Kidney (tissue), 14 donors: Measurements from ENCODE around the gene FBXL16. TPM values are rescaled to one million over a fixed set of nuclear protein-coding genes. Genes with fewer than 3 reads are reported as not detected.
A peak's percentile ranks its signal among the peaks of the same experiment; 100 is the strongest.
"Not testable (repeated sequence)": the region's sequence is repeated elsewhere in the genome, so short reads cannot be mapped to it uniquely, and the experiment has no call there.

Experiments used
- DNase-seq, 5 donors: peaks; one replicate each; pipeline ENCODE4 v3.0.0-alpha.2; 2013 to 2020
- FAIRE-seq: peaks from 2 replicates; lab custom pipeline; 2012; peaks lifted over from hg19 to GRCh38; lab: Jason Lieb, UNC
- H3K27ac ChIP-seq, 2 donors: one replicate each; pipeline ENCODE4 v1.7.0; 2013; ENCODE audit warnings: low read depth in 2 of 2, low read length in 2 of 2, inconsistent platforms in 1 of 2
- H3K27me3 ChIP-seq: one replicate; pipeline ENCODE4 v1.7.1; 2013; ENCODE audit warnings: low read length, inconsistent platforms; ENCODE audit not compliant: control insufficient read depth, insufficient read depth
- H3K36me3 ChIP-seq, 3 donors: one replicate each; pipeline versions ENCODE4 v1.7.0 to v1.7.1; 2013; ENCODE audit warnings: low read length in 3 of 3, control low read depth in 1 of 3, inconsistent platforms in 1 of 3; ENCODE audit not compliant: insufficient read depth in 3 of 3, control insufficient read depth in 2 of 3
- H3K4me1 ChIP-seq, 3 donors: one replicate each; pipeline versions ENCODE4 v1.7.0 to v1.7.1; 2013; ENCODE audit warnings: low read length in 3 of 3, inconsistent platforms in 1 of 3, low read depth in 1 of 3; ENCODE audit not compliant: control insufficient read depth in 2 of 3, insufficient read depth in 2 of 3
- H3K4me3 ChIP-seq, 3 donors: one replicate each; pipeline versions ENCODE4 v1.7.0 to v1.8.1; 2013; ENCODE audit warnings: low read length in 3 of 3, control low read depth in 1 of 3, inconsistent platforms in 1 of 3
- H3K9ac ChIP-seq, 3 donors: one replicate each; pipeline versions ENCODE4 v1.7.0 to v1.7.1; 2013; ENCODE audit warnings: low read length in 3 of 3, control low read depth in 1 of 3, inconsistent platforms in 1 of 3
- H3K9me3 ChIP-seq, 3 donors: one replicate each; pipeline versions ENCODE4 v1.7.0 to v1.7.1; 2013; ENCODE audit warnings: low read length in 3 of 3, control low read depth in 1 of 3, inconsistent platforms in 1 of 3; ENCODE audit not compliant: control insufficient read depth in 2 of 3, insufficient read depth in 1 of 3
- CTCF ChIP-seq: IDR thresholded peaks from 3 replicates; pipeline ENCODE4 v1.5.1; 2012; ENCODE audit warnings: mild to moderate bottlenecking, moderate library complexity, borderline replicate concordance; ENCODE audit not compliant: insufficient read depth; ENCODE audit errors: extremely low read depth
- intact Hi-C: fragments of 100-400 bp; cut with DNase I; formaldehyde crosslinking; loops from one replicate; pipeline ENCODE4 v1.11.1; 2022
- polyA plus RNA-seq: library from polyadenylated mRNA; stranded (reverse); fragments of 350-450 nt; fragmentation: Illumina TruSeq; extraction: RNeasy Lipid Tissue Mini Kit (QIAGEN cat#74804); gene quantifications from one replicate; pipeline ENCODE4 v1.2.3, GENCODE V29; 2014; ENCODE audit warnings: low read depth, low replicate concordance; ENCODE audit not compliant: insufficient read depth
- total RNA-seq: library from RNA; stranded (reverse); fragmentation: NEBNext Ultra II Directional; extraction: Animal tissue kit (Norgen Biotek cat#: 25700); gene quantifications from one replicate; pipeline ENCODE4 v1.2.1, GENCODE V29; 2021
- donor health status: control.
- donor health status: control.
- donor health status: control.
- donor health status: control.
- donor health status: control.
- donor health status: DM: yes; HTN: yes; CAD: no.
- donor health status: Normal renal cell carcinoma (clear cell type).

The FBXL16 gene
- total and polyA plus RNA-seq, 2 donors from 2014 or later = 12.0 to 44.9 TPM

- H3K27me3 ChIP-seq = peaks cover 4% of the 10 kb centered on the region
- H3K36me3 ChIP-seq = no peaks in the 10 kb centered on the region
- FAIRE-seq = no peak
- no peak for TF ChIP-seq CTCF
- no peak overlapping the region for H3K4me3 ChIP-seq
- peaks cover 0 to 17% (median 0%) of the 10 kb centered on the region in 3 donors for H3K4me1 ChIP-seq
- H3K9ac ChIP-seq = no peak overlapping the region
- no peak overlapping the region for H3K27ac ChIP-seq
- no peak for DNase-seq
- no peaks in the 10 kb centered on the region for H3K9me3 ChIP-seq
- intact Hi-C loops = no loop called here
Measured at GRCh38 chr16:693364-693763, 12.2 kb downstream of the FBXL16 start.

- Histone ChIP-seq H3K4me1 (peaks cover 0 to 17% (median 0%) of the 10 kb centered on the region in 3 donors), H3K27ac (no peak overlapping the region), H3K27me3 (peaks cover 4% of the 10 kb centered on the region), H3K4me3 (no peak overlapping the region), H3K9me3 (no peaks in the 10 kb centered on the region), H3K9ac (no peak overlapping the region), H3K36me3 (no peaks in the 10 kb centered on the region)
- TF ChIP-seq CTCF = no peak
- intact Hi-C loops = no loop called here
- FAIRE-seq (no peak), DNase-seq (no peak)
Measured at GRCh38 chr16:692356-693108, 13.1 kb downstream of the FBXL16 start.

GRCh38 chr16:691242-691641, 14.4 kb downstream of the FBXL16 start:
- not testable (repeated sequence) for FAIRE-seq, H3K27me3 ChIP-seq

GRCh38 chr16:689175-689897, 16.3 kb downstream of the FBXL16 start:
- TF ChIP-seq CTCF = no peak
- Histone ChIP-seq H3K4me1 (peaks cover 0 to 18% (median 0%) of the 10 kb centered on the region in 3 donors), H3K27me3 (no peaks in the 10 kb centered on the region), H3K9me3 (no peaks in the 10 kb centered on the region), H3K27ac (no peak overlapping the region), H3K9ac (peak overlapping the region; percentile 48 to 93 (median 86)), H3K36me3 (peaks cover 0 to 3% (median 0%) of the 10 kb centered on the region in 3 donors), H3K4me3 (peak overlapping the region; percentile 12 to 90 (median 75))
- no peak for FAIRE-seq
- intact Hi-C loops = no loop called here
- no peak for DNase-seq

More at GRCh38 chr16:691242-691641, 14.4 kb downstream of the FBXL16 start:
- intact Hi-C loops, H3K9ac ChIP-seq, H3K27ac ChIP-seq, H3K4me3 ChIP-seq, H3K36me3 ChIP-seq, DNase-seq, H3K9me3 ChIP-seq: not testable (repeated sequence)
- peaks cover 0 to 17% (median 0%) of the 10 kb centered on the region in 3 donors for H3K4me1 ChIP-seq
